H1 (cell line): ENCODE data around the gene PRADC1. TPM values are rescaled to one million over a fixed set of nuclear protein-coding genes. Genes with fewer than 3 reads are reported as not detected.

Experiments used
- CTCF ChIA-PET: fragments of 300-600 bp; sonication (Branson Sonifier 250); formaldehyde crosslinking; loops from one replicate; lab custom pipeline; 2021; ENCODE audit not compliant: partially characterized antibody; lab: Charles Lee
- POLR2A ChIA-PET: fragments of 300-600 bp; sonication (Branson Sonifier 250); formaldehyde crosslinking; loops from one replicate; lab custom pipeline; 2021; ENCODE audit warnings: inconsistent platforms; ENCODE audit not compliant: partially characterized antibody; lab: Charles Lee
- DNase-seq, 2 experiments: peaks; one replicate each; pipeline versions ENCODE4 v3.0.0 to v3.0.0-alpha.2; 2010 to 2022; ENCODE audit warnings: low spot score in 2 of 2, low read depth in 1 of 2, mixed read lengths in 1 of 2
- FAIRE-seq: peaks from 2 replicates; lab custom pipeline; 2011; peaks lifted over from hg19 to GRCh38; lab: Jason Lieb, UNC
- H2AFZ ChIP-seq: 2 replicates; pipeline ENCODE4 v1.8.1; 2012; ENCODE audit warnings: low read length, inconsistent platforms
- H2AK5ac ChIP-seq: 2 replicates; pipeline ENCODE4 v1.6.1; 2013; ENCODE audit warnings: low read depth, low read length
- H2BK120ac ChIP-seq: replicated peaks from 2 replicates; pipeline ENCODE3; 2013; ENCODE audit warnings: low read depth, low read length, inconsistent platforms
- H2BK12ac ChIP-seq: 2 replicates; pipeline ENCODE4 v1.6.1; 2013; ENCODE audit warnings: low read depth, low read length
- H2BK15ac ChIP-seq: 2 replicates; pipeline ENCODE4 v1.6.1; 2013; ENCODE audit warnings: low read length
- H2BK20ac ChIP-seq: 2 replicates; pipeline ENCODE4 v1.6.1; 2013; ENCODE audit warnings: low read length
- H2BK5ac ChIP-seq: 2 replicates; pipeline ENCODE4 v1.6.1; 2013; ENCODE audit warnings: low read depth, low read length
- H3K14ac ChIP-seq: 2 replicates; pipeline ENCODE4 v1.6.1; 2013; ENCODE audit warnings: inconsistent platforms; ENCODE audit not compliant: insufficient read length
- H3K18ac ChIP-seq: 2 replicates; pipeline ENCODE4 v1.6.1; 2013; ENCODE audit warnings: low read length; ENCODE audit errors: extremely low read depth
- H3K23ac ChIP-seq: 2 replicates; pipeline ENCODE4 v1.6.1; 2013; ENCODE audit warnings: inconsistent platforms; ENCODE audit not compliant: insufficient read length
- H3K23me2 ChIP-seq: 2 replicates; pipeline ENCODE4 v1.6.1; 2013; ENCODE audit warnings: low read depth, low read length
- H3K27ac ChIP-seq: 2 replicates; pipeline ENCODE4 v1.6.1; 2011; ENCODE audit warnings: low read depth, low read length, inconsistent platforms
- H3K27me3 ChIP-seq, 4 experiments: replicated peaks in 1 of 4; 1 replicate in 1 of 4; 2 replicates in 3 of 4; pipeline versions ENCODE4 v1.6.1 to v1.8.1; 2011 to 2013; ENCODE audit warnings: low read length in 3 of 4, mild to moderate bottlenecking in 3 of 4, inconsistent platforms in 2 of 4, mixed read lengths in 2 of 4, moderate library complexity in 1 of 4; ENCODE audit not compliant: control insufficient read depth in 3 of 4, insufficient read depth in 3 of 4; ENCODE audit errors: extremely low read depth in 1 of 4
- H3K36me3 ChIP-seq, 4 experiments: 2 replicates each; pipeline versions ENCODE4 v1.6.1 to v1.8.1; 2011 to 2013; ENCODE audit warnings: mild to moderate bottlenecking in 4 of 4, low read length in 3 of 4, moderate library complexity in 2 of 4, control low read depth in 1 of 4, inconsistent platforms in 1 of 4; ENCODE audit not compliant: insufficient read depth in 4 of 4, control insufficient read depth in 2 of 4
- H3K4ac ChIP-seq: replicated peaks from 2 replicates; pipeline ENCODE3; 2013; ENCODE audit warnings: low read length, low read depth, mixed read lengths, inconsistent platforms; ENCODE audit not compliant: insufficient read length
- H3K4me1 ChIP-seq, 4 experiments: replicated peaks in 1 of 4; 1 replicate in 1 of 4; 2 replicates in 3 of 4; pipeline versions ENCODE4 v1.6.1 to v1.8.1; 2011 to 2013; ENCODE audit warnings: low read length in 3 of 4, inconsistent platforms in 2 of 4, mixed read lengths in 1 of 4; ENCODE audit not compliant: insufficient read depth in 4 of 4, control insufficient read depth in 3 of 4
- H3K4me2 ChIP-seq, 2 experiments: 2 replicates each; pipeline versions ENCODE4 v1.6.1 to v1.8.1; 2011 to 2013; ENCODE audit warnings: low read depth in 2 of 2, low read length in 2 of 2, control low read depth in 1 of 2, inconsistent platforms in 1 of 2, mild to moderate bottlenecking in 1 of 2; ENCODE audit not compliant: insufficient read depth in 1 of 2
- H3K4me3 ChIP-seq, 4 experiments: fragments of 200-600, 300-600 bp in 1 of 4; sonication (generic), shearing (Covaris generic), sonication (Bioruptor Twin) in 1 of 4; 2 replicates each; pipeline versions ENCODE4 v1.5.1 to v1.8.1; 2011 to 2016; ENCODE audit warnings: low read length in 4 of 4, low read depth in 3 of 4, control low read depth in 2 of 4, inconsistent platforms in 2 of 4, mild to moderate bottlenecking in 2 of 4, mixed read lengths in 1 of 4, moderate library complexity in 1 of 4; ENCODE audit not compliant: insufficient read depth in 2 of 4; ENCODE audit errors: extremely low read depth in 1 of 4
- H3K56ac ChIP-seq: replicated peaks from 2 replicates; pipeline ENCODE3; 2013; ENCODE audit warnings: low read depth, mild to moderate bottlenecking, mixed read lengths, low read length, inconsistent platforms; ENCODE audit not compliant: insufficient read length
- H3K79me1 ChIP-seq: 2 replicates; pipeline ENCODE4 v1.6.1; 2013; ENCODE audit warnings: low read depth, low read length, control low read depth
- H3K79me2 ChIP-seq, 2 experiments: 2 replicates each; pipeline versions ENCODE4 v1.6.1 to v1.8.1; 2012 to 2013; ENCODE audit warnings: low read length in 2 of 2, mild to moderate bottlenecking in 2 of 2, inconsistent platforms in 1 of 2; ENCODE audit not compliant: insufficient read depth in 2 of 2, control insufficient read depth in 1 of 2
- H3K9ac ChIP-seq, 4 experiments: replicated peaks in 1 of 4; 1 replicate in 1 of 4; 2 replicates in 3 of 4; pipeline versions ENCODE4 v1.6.1 to v1.8.1; 2011 to 2013; ENCODE audit warnings: low read depth in 3 of 4, low read length in 3 of 4, control low read depth in 2 of 4, mild to moderate bottlenecking in 2 of 4, moderate library complexity in 2 of 4, inconsistent platforms in 1 of 4; ENCODE audit errors: extremely low read depth in 1 of 4
- H3K9me3 ChIP-seq, 2 experiments: 2 replicates each; pipeline versions ENCODE4 v1.6.1 to v1.8.1; 2012 to 2013; ENCODE audit warnings: mild to moderate bottlenecking in 2 of 2, moderate library complexity in 2 of 2, control low read depth in 1 of 2, inconsistent platforms in 1 of 2, low read depth in 1 of 2, low read length in 1 of 2, mixed read lengths in 1 of 2; ENCODE audit not compliant: insufficient read depth in 2 of 2
- H4K20me1 ChIP-seq, 2 experiments: replicated peaks in 1 of 2; 2 replicates each; pipeline versions ENCODE3 to v1.8.1; 2011 to 2013; ENCODE audit warnings: inconsistent platforms in 2 of 2, low read length in 2 of 2, mild to moderate bottlenecking in 1 of 2; ENCODE audit not compliant: insufficient read depth in 2 of 2, control insufficient read depth in 1 of 2
- H4K5ac ChIP-seq: 2 replicates; pipeline ENCODE4 v1.6.1; 2013; ENCODE audit warnings: low read length, low read depth, mixed read lengths, inconsistent platforms; ENCODE audit not compliant: insufficient read length
- H4K8ac ChIP-seq: 2 replicates; pipeline ENCODE4 v1.8.0; 2013; ENCODE audit warnings: mild to moderate bottlenecking, moderate library complexity, low read length, inconsistent platforms; ENCODE audit not compliant: insufficient read depth; ENCODE audit errors: extremely low read depth
- H4K91ac ChIP-seq: replicated peaks from 2 replicates; pipeline ENCODE3; 2013; ENCODE audit warnings: low read length, mixed read lengths, inconsistent platforms; ENCODE audit not compliant: insufficient read length
- WGBS, 2 experiments: shearing (Covaris generic) in 1 of 2; methylation state at CpG; one replicate each; pipeline versions ENCODE4 v1.1.6 to v1.1.7; 2013 to 2015; ENCODE audit warnings: low lambda C conversion rate in 2 of 2, mixed read lengths in 2 of 2, inconsistent platforms in 1 of 2, low coverage in 1 of 2, missing lambda C conversion rate in 1 of 2; ENCODE audit not compliant: insufficient replicate concordance in 2 of 2, insufficient coverage in 1 of 2, insufficient read length in 1 of 2; ENCODE audit errors: extremely low coverage in 1 of 2, missing lambda C conversion rate in 1 of 2; 5-methylcytosine and 5-hydroxymethylcytosine counted together
- polyA plus RNA-seq, 7 experiments: library from polyadenylated mRNA; depleted of rRNA in 3 of 7; stranded (reverse) in 5 of 7; unstranded in 2 of 7; fragments of >200 nt in 5 of 7; fragments of 200-250 nt in 2 of 7; gene quantifications; 1 replicate in 5 of 7; 2 replicates in 1 of 7; 4 replicates in 1 of 7; pipeline versions ENCODE4 v1.2.1 to v1.2.3, GENCODE V29; 2011 to 2013; ENCODE audit warnings: missing spikeins in 2 of 7, mixed read lengths in 2 of 7
- total RNA-seq: library from RNA; stranded (reverse); fragmentation: NEBNext Ultra II Directional; extraction: Animal tissue kit (Norgen Biotek cat#: 25700); gene quantifications from 2 replicates; pipeline ENCODE4 v1.2.1, GENCODE V29; 2021
- TF ChIP-seq, protein P1 (sequence below): IDR thresholded peaks from 2 replicates; pipeline ENCODE4 v1.6.1; 2012; ENCODE audit warnings: low read length, inconsistent platforms

The PRADC1 gene
- total and polyA plus RNA-seq, 2 of the 8 experiments (the other 6 are each of a cell fraction or from before 2014, with no cell fraction given) = 8.9 to 13.1 TPM

- H4K91ac ChIP-seq = no peak overlapping the region
- H3K18ac ChIP-seq = no peak overlapping the region
- H3K27ac ChIP-seq = no peak overlapping the region
- peaks cover 0 to 2% (median 0%) of the 10 kb centered on the region in 4 experiments; a peak in 1 of 8 replicates for H3K36me3 ChIP-seq
- H4K8ac ChIP-seq = no peak overlapping the region
- peaks cover 0 to 3% (median 0%) of the 10 kb centered on the region in 4 experiments; a peak in 1 of 7 replicates for H3K27me3 ChIP-seq
- no peak overlapping the region for H3K4ac ChIP-seq
- H3K23me2 ChIP-seq = peaks cover 3% of the 10 kb centered on the region; the same call in 1 of the 2 replicates
- TF ChIP-seq, protein P1, sequence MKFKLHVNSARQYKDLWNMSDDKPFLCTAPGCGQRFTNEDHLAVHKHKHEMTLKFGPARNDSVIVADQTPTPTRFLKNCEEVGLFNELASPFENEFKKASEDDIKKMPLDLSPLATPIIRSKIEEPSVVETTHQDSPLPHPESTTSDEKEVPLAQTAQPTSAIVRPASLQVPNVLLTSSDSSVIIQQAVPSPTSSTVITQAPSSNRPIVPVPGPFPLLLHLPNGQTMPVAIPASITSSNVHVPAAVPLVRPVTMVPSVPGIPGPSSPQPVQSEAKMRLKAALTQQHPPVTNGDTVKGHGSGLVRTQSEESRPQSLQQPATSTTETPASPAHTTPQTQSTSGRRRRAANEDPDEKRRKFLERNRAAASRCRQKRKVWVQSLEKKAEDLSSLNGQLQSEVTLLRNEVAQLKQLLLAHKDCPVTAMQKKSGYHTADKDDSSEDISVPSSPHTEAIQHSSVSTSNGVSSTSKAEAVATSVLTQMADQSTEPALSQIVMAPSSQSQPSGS = no peak
- H3K56ac ChIP-seq = no peak overlapping the region
- no peaks in the 10 kb centered on the region for H3K9me3 ChIP-seq
- POLR2A ChIA-PET = interaction anchor here (0.9 to 11.5 kb wide), 4 partner anchors 8 to 62 kb away, joined by 3 to 113 read pairs (median 9); partner anchors contain the start of genes CCT7 and PRADC1
- H2BK5ac ChIP-seq = no peak overlapping the region
- peaks cover 3 to 4% of the 10 kb centered on the region in 2 experiments for H4K20me1 ChIP-seq
- no peak overlapping the region for H2BK15ac ChIP-seq
- no peak overlapping the region for H2BK20ac ChIP-seq
- no peak overlapping the region for H3K23ac ChIP-seq
- no peak overlapping the region for H3K9ac ChIP-seq
- H2BK120ac ChIP-seq = no peak overlapping the region
- peaks cover 5 to 38% of the 10 kb centered on the region in 2 experiments for H3K79me2 ChIP-seq
- H3K4me2 ChIP-seq = peak overlapping the region; percentile 73 to 78; a peak in 3 of 4 replicates
- H3K14ac ChIP-seq = no peak overlapping the region
- WGBS, 2 experiments = 80% methylated on average over 4 of the region's 4 CpGs; no CpG with 5 or more reads in 1 of the 2 experiments
- CTCF ChIA-PET = interaction anchor here (0.7 to 2.4 kb wide), 2 partner anchors 35 to 38 kb away, joined by 3 to 8 read pairs; no protein-coding TSS in a partner anchor
- DNase-seq (no peak), FAIRE-seq (no peak)
- peak overlapping the region; percentile 81 to 91 (median 86); a peak in 7 of 8 replicates for H3K4me3 ChIP-seq
- peaks cover 15% of the 10 kb centered on the region for H3K79me1 ChIP-seq
- peaks cover 2 to 3% (median 3%) of the 10 kb centered on the region in 4 experiments; a peak in 4 of 7 replicates for H3K4me1 ChIP-seq
- no peak overlapping the region for H4K5ac ChIP-seq
- H2AK5ac ChIP-seq = no peak overlapping the region
- H2BK12ac ChIP-seq = no peak overlapping the region
- H2AFZ ChIP-seq = no peak overlapping the region
These were observed 17.8 kb downstream of the PRADC1 start for GRCh38 chr2:73215254-73215653.
